AG04449 (cell line): Measurements from ENCODE around the gene ZCCHC14.
"Not testable (repeated sequence)": the region's sequence is repeated elsewhere in the genome, so short reads cannot be mapped to it uniquely, and the experiment has no call there.

Source experiments
- CTCF ChIA-PET: fragments of 350-600 bp; formaldehyde crosslinking; extraction: SDS; loops from one replicate; lab custom pipeline; 2021; ENCODE audit warnings: antibody characterized with exemption; lab: Yijun Ruan, JAX
- POLR2A ChIA-PET: fragments of 400-600, 350-600 bp; formaldehyde crosslinking; extraction: SDS; loops from one replicate; lab custom pipeline; 2020; ENCODE audit warnings: antibody characterized with exemption, inconsistent platforms; lab: Yijun Ruan, JAX
- DNase-seq: peaks from one replicate; pipeline ENCODE4 v3.0.0-alpha.2; 2010; ENCODE audit warnings: low read depth, low spot score
- H3K4me3 ChIP-seq: 2 replicates; pipeline ENCODE4 v1.5.1; 2011; ENCODE audit warnings: low read depth, mild to moderate bottlenecking, control low read depth, low read length
- CTCF ChIP-seq: IDR thresholded peaks from one replicate; pipeline ENCODE4 v1.5.1; 2011; ENCODE audit warnings: mild to moderate bottlenecking, moderate library complexity, low read length, control low read depth, inconsistent platforms; ENCODE audit not compliant: insufficient read depth; ENCODE audit errors: missing control alignments

The ZCCHC14 gene

GRCh38 chr16:87391950-87392820, 100.6 kb downstream of the ZCCHC14 start, which contains the start of gene MAP1LC3B:
MAP1LC3B (plus strand) TSS chr16:87392336; CDS start chr16:87392428, 92 bp downstream.
- CTCF ChIA-PET: interaction anchor here (0.9 to 7.9 kb wide), 8 partner anchors 9 to 377 kb away, joined by 3 to 53 read pairs (median 8); partner anchors contain the start of gene FBXO31
- DNase-seq: peak; percentile 59
- no peak for TF ChIP-seq CTCF
- H3K4me3 ChIP-seq: peak within 1 kb of the TSS; percentile 81
- POLR2A ChIA-PET: interaction anchor here (1.6 kb wide), 1 partner anchor 9 kb away, joined by 7 read pairs; the partner anchor contains the start of gene FBXO31

GRCh38 chr16:87391324-87391949, 101.4 kb downstream of the ZCCHC14 start:
- DNase-seq: no peak
- H3K4me3 ChIP-seq: peak overlapping the region; percentile 68
- POLR2A ChIA-PET: no interaction called here
- TF ChIP-seq CTCF: no peak
- CTCF ChIA-PET: interaction anchor here (1.3 kb wide), 1 partner anchor 244 kb away, joined by 5 read pairs; no protein-coding TSS in a partner anchor

- no peak for DNase-seq
- CTCF ChIA-PET: interaction anchor here (1.3 kb wide), 1 partner anchor 245 kb away, joined by 5 read pairs; no protein-coding TSS in a partner anchor
- TF ChIP-seq CTCF: no peak
- H3K4me3 ChIP-seq: peak overlapping the region; percentile 68; the same call in 1 of the 2 replicates
- POLR2A ChIA-PET: no interaction called here
Observed at GRCh38 chr16:87390641-87391323, 102.0 kb downstream of the ZCCHC14 start.

GRCh38 chr16:87389914-87390313, 102.9 kb downstream of the ZCCHC14 start:
- DNase-seq, POLR2A ChIA-PET, H3K4me3 ChIP-seq, CTCF ChIA-PET: not testable (repeated sequence)

- no peak for DNase-seq
- POLR2A ChIA-PET: no interaction called here
- no peak overlapping the region for H3K4me3 ChIP-seq
- CTCF ChIA-PET: interaction anchor here (1.0 to 2.3 kb wide), 3 partner anchors 27 to 247 kb away, joined by 4 to 9 read pairs (median 4); no protein-coding TSS in a partner anchor
- TF ChIP-seq CTCF: no peak
Observed at GRCh38 chr16:87389245-87389644, 103.6 kb downstream of the ZCCHC14 start.

GRCh38 chr16:87388818-87389134, 104.0 kb downstream of the ZCCHC14 start:
- DNase-seq: no peak
- no peak for TF ChIP-seq CTCF
- H3K4me3 ChIP-seq: no peak overlapping the region
- CTCF ChIA-PET: interaction anchor here (0.9 to 2.3 kb wide), 4 partner anchors 28 to 248 kb away, joined by 3 to 9 read pairs (median 4); partner anchors contain the start of gene C16orf95
- POLR2A ChIA-PET: no interaction called here
